Measurements from ENCODE around the gene SPESP1. TPM values are rescaled to one million over a fixed set of nuclear protein-coding genes. Genes with fewer than 3 reads are reported as not detected.

Gene SPESP1
- total and polyA plus RNA-seq, 9 of the 15 experiments (the other 6 are each of a cell fraction or from before 2014, with no cell fraction given), result not detected

- TF ChIP-seq RREB1 (CRISPR knock-in tag; IDR thresholded peaks at IDR 0.05), result no peak
- TF ChIP-seq ZNF449 (CRISPR knock-in tag; IDR thresholded peaks at IDR 0.05), result peak; percentile 20; the same call in 1 of the 2 replicates
- no peak for TF ChIP-seq ZNF583 (CRISPR knock-in tag; IDR thresholded peaks at IDR 0.05)
- no peak for TF ChIP-seq RBBP5 (IDR thresholded peaks at IDR 0.05; ENCODE audit: borderline replicate concordance, insufficient read depth, low read length, poor library complexity, severe bottlenecking)
- no peak for TF ChIP-seq RBM39 (optimal IDR thresholded peaks at IDR 0.05; ENCODE audit: low read depth, low read length)
- TF ChIP-seq ZNF79 (CRISPR knock-in tag; IDR thresholded peaks at IDR 0.05; ENCODE audit: low read depth), result no peak
- no peak for TF ChIP-seq LCOR (CRISPR knock-in tag; IDR thresholded peaks at IDR 0.05)
- no peak for TF ChIP-seq RBM17 (IDR thresholded peaks at IDR 0.05; ENCODE audit: borderline replicate concordance, low read depth, low read length)
- peak; percentile 83; the same call in 1 of the 2 replicates for TF ChIP-seq NCOA1 (IDR thresholded peaks at IDR 0.05; ENCODE audit: low read depth)
- peak; percentile 70 for TF ChIP-seq CREB1 (IDR thresholded peaks at IDR 0.05)
- no peak for TF ChIP-seq CREB1 (CRISPR knock-in tag; IDR thresholded peaks at IDR 0.05)
- TF ChIP-seq MTA2 (IDR thresholded peaks at IDR 0.05; ENCODE audit: low read depth), result peak; percentile 97
- TF ChIP-seq XRCC5 (IDR thresholded peaks at IDR 0.05; ENCODE audit: low read depth, low read length), result no peak
- no peak for TF ChIP-seq GABPB2 (CRISPR knock-in tag; conservative IDR thresholded peaks at IDR 0.05)
- peak; percentile 99 for TF ChIP-seq KLF16 (IDR thresholded peaks at IDR 0.05)
- TF ChIP-seq ZNF133 (CRISPR knock-in tag; IDR thresholded peaks at IDR 0.05), result no peak
- TF ChIP-seq HLTF (IDR thresholded peaks at IDR 0.05), result peak; percentile 90
- no peak for TF ChIP-seq RAD51 (IDR thresholded peaks at IDR 0.05; ENCODE audit: borderline replicate concordance, low read depth)
- peak; percentile 70 for TF ChIP-seq VEZF1 (CRISPR knock-in tag; IDR thresholded peaks at IDR 0.05)
- peak; percentile 98 for TF ChIP-seq HMBOX1 (IDR thresholded peaks at IDR 0.05)
These were observed 61.4 kb downstream of the SPESP1 start (continued) for GRCh38 chr15:68991723-68992122.

All from K562 (cell line).